Stimulated activated CD8-positive, alpha-beta memory T cell treated with anti-CD3 and anti-CD28 coated beads, Interleukin-7, amount 100 ng/mL, for 24 hours (primary cell): ENCODE measurements around the gene NUTM1.
"Not testable (repeated sequence)": the region's sequence is repeated elsewhere in the genome, so short reads cannot be mapped to it uniquely, and the experiment has no call there.

Experiments used
- DNase-seq: peaks from one replicate; pipeline ENCODE4 v3.0.0-alpha.2; 2020; ENCODE audit warnings: low read depth

The NUTM1 gene

GRCh38 chr15:34365836-34366235 lies 22.7 kb downstream of the NUTM1 start:
- no peak for DNase-seq

- peak; percentile 14 for DNase-seq
Observed at GRCh38 chr15:34366271-34367065, 23.4 kb downstream of the NUTM1 start.

GRCh38 chr15:34367101-34368081 lies 24.3 kb downstream of the NUTM1 start, which contains the start of gene LPCAT4:
LPCAT4 (minus strand) TSS chr15:34367196; CDS start chr15:34367100, 96 bp downstream.
- peak; percentile 75 for DNase-seq

GRCh38 chr15:34370129-34370528 lies 27.0 kb downstream of the NUTM1 start:
- DNase-seq: no peak

- DNase-seq: no peak
Observed at GRCh38 chr15:34370643-34371042, 27.5 kb downstream of the NUTM1 start.

DNA sequence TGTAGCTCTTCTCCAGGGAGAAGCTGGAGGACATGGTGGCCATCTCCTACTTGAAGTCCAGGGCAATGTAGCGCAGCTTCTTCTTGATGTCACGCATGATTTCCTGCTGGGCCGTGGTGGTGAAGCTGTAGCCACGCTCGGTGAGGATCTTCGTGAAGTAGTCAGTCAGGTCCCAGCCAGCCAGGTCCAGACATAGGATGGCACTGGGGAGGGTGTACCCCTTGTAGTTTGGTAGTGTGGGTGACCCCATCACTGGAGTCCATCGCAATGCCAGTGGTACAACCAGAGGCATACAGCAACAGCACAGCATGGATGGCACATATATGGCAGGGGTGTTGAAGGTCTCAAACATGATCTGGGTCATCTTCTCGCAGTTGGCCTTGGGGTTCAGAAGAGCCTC lies 30.8 kb downstream of the NUTM1 start:
- DNase-seq: no peak

DNA sequence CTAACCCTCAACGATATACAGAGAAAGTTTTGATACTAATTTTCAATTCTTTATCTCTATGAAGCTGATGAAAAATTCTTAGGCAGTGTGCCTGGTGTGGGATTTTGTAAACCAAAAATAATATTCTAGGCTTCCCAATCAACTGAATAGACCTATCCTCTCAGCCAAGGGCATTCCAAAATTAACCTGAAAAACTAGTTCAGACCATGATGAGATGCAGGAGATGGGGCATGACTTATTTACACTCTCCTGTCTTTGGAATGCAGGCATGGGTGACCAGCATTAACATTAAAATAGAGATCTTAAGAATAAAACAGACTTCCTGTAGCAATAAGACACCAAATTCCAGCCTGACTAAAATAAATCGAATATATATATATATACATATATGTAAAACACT lies 31.7 kb downstream of the NUTM1 start:
- no peak for DNase-seq

- DNase-seq: not testable (repeated sequence)
Observed at GRCh38 chr15:34375541-34375940, 32.4 kb downstream of the NUTM1 start.

- no peak for DNase-seq
Observed at GRCh38 chr15:34376856-34377255, 33.7 kb downstream of the NUTM1 start.

GRCh38 chr15:34380491-34380890 lies 37.4 kb downstream of the NUTM1 start:
- not testable (repeated sequence) for DNase-seq

GRCh38 chr15:34381829-34382521 lies 38.9 kb downstream of the NUTM1 start:
- not testable (repeated sequence) for DNase-seq

DNA sequence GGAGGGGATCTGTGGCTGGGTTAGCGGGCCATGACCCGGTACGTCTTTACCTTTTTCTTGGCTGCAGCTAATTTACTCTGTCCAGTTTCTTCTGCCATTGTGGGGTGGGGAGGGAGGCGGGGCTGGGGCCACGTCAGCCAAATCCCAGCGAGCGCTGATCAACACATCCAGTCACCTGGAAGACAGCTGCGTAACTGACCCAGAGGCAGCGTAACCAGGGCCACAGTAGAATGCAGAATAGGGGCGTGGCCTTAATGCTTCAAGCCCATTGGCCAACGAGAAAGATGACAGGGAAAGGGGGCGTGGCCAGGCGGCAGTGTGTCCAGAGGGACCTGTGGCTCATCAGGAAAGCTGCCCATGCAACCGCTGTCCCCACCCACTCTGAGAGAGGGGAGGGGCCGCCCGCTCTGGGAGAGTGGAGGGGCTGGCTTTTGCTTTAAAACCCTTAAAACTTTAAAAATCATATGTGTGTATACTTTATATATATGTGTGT lies 46.5 kb downstream of the NUTM1 start:
- not testable (repeated sequence) for DNase-seq

- not testable (repeated sequence) for DNase-seq
Observed at GRCh38 chr15:34392981-34393380, 49.9 kb downstream of the NUTM1 start.

GRCh38 chr15:34397637-34398259 lies 54.6 kb downstream of the NUTM1 start:
- not testable (repeated sequence) for DNase-seq

DNA sequence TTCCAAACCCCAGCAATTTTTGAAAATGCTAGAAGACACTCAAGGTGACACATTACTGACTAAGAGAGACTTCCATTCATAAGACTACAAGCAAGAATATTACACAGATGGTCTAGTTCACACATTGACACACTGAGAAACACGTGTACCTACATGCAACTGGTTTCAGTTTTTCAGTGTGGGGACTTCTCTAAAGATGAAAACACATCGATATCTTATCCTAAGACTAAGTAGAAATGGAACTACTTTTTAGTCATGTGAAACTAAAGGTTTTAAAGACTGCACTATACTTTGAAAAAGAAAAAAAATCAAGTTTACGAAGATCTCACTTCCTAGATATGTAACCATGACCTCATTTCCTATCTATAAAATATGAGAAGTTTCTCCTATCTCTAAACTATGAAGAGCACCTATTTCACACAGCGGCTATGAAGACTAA lies 60.1 kb downstream of the NUTM1 start:
- DNase-seq: not testable (repeated sequence)

- DNase-seq: not testable (repeated sequence)
Observed at GRCh38 chr15:34403899-34404298, 60.8 kb downstream of the NUTM1 start.
